ENCODE data around the gene TNMD.

Gene TNMD

DNA sequence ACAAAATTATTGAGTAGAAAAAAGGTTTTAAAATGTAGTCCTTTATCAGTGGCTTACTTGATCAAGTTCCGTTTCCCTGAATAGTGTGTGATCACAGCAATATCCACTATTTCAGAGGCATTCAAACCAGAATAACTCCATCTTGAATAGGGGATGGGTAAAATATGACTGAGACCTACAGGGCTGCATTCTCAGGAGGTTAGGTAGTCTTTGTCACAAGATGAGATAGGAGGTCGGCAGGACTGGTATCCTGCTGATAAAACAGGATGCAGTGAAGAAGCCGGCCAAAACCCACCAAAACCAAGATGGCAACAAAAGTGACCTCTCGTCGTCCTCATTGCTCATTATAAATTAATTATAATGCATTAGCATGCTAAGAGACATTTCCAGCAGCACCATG is 27.2 kb downstream of the TNMD start:
- no peak overlapping the region for H3K9ac ChIP-seq (ENCODE audit: low read length)
- H3K27me3 ChIP-seq (ENCODE audit: control insufficient read depth, insufficient read depth, low read length), result no peaks in the 10 kb centered on the region
- no peak overlapping the region for H3K4me3 ChIP-seq (ENCODE audit: low read length)
- no peaks in the 10 kb centered on the region for H3K9me3 ChIP-seq (ENCODE audit: control insufficient read depth, low read length)
- H3K36me3 ChIP-seq (ENCODE audit: control insufficient read depth, insufficient read depth, low read length), result no peaks in the 10 kb centered on the region
- H3K4me1 ChIP-seq (ENCODE audit: control insufficient read depth, insufficient read depth, low read length), result no peaks in the 10 kb centered on the region

DNA sequence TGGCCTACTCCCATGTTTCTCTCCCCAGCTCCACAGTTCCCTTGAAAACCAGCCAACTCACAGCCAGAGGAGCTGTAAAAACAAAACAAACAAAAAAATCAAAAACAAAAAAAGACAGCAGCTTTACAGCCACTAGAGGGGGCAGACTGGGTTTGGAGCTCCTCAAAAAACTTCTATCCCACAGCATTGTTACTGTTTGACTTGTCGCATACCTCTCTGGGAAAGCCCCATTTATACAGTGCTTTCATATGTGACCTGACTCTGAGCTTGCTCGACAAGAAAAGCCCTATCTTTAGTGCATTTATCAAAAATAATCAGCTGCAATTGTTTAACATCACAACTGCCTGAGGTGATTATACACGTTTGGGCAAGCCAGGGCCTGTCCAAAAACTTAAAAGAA is 30.3 kb downstream of the TNMD start:
- Histone ChIP-seq H3K4me1 (ENCODE audit: control insufficient read depth, insufficient read depth, low read length) (no peaks in the 10 kb centered on the region), H3K9ac (ENCODE audit: low read length) (no peak overlapping the region), H3K4me3 (ENCODE audit: low read length) (no peak overlapping the region), H3K36me3 (ENCODE audit: control insufficient read depth, insufficient read depth, low read length) (no peaks in the 10 kb centered on the region), H3K27me3 (ENCODE audit: control insufficient read depth, insufficient read depth, low read length) (no peaks in the 10 kb centered on the region), H3K9me3 (ENCODE audit: control insufficient read depth, low read length) (no peaks in the 10 kb centered on the region)

GRCh38 chrX:100623001-100623400 is 38.3 kb downstream of the TNMD start:
- Histone ChIP-seq H3K4me1 (ENCODE audit: control insufficient read depth, insufficient read depth, low read length) (no peaks in the 10 kb centered on the region), H3K27me3 (ENCODE audit: control insufficient read depth, insufficient read depth, low read length) (no peaks in the 10 kb centered on the region), H3K4me3 (ENCODE audit: low read length) (no peak overlapping the region), H3K9me3 (ENCODE audit: control insufficient read depth, low read length) (no peaks in the 10 kb centered on the region), H3K36me3 (ENCODE audit: control insufficient read depth, insufficient read depth, low read length) (no peaks in the 10 kb centered on the region), H3K9ac (ENCODE audit: low read length) (no peak overlapping the region)

- H3K4me3 ChIP-seq (ENCODE audit: low read length), result no peak overlapping the region
- no peak overlapping the region for H3K9ac ChIP-seq (ENCODE audit: low read length)
- no peaks in the 10 kb centered on the region for H3K9me3 ChIP-seq (ENCODE audit: control insufficient read depth, low read length)
- no peaks in the 10 kb centered on the region for H3K27me3 ChIP-seq (ENCODE audit: control insufficient read depth, insufficient read depth, low read length)
- H3K36me3 ChIP-seq (ENCODE audit: control insufficient read depth, insufficient read depth, low read length), result no peaks in the 10 kb centered on the region
- no peaks in the 10 kb centered on the region for H3K4me1 ChIP-seq (ENCODE audit: control insufficient read depth, insufficient read depth, low read length)
These were observed 41.3 kb downstream of the TNMD start for GRCh38 chrX:100625985-100626491.

DNA sequence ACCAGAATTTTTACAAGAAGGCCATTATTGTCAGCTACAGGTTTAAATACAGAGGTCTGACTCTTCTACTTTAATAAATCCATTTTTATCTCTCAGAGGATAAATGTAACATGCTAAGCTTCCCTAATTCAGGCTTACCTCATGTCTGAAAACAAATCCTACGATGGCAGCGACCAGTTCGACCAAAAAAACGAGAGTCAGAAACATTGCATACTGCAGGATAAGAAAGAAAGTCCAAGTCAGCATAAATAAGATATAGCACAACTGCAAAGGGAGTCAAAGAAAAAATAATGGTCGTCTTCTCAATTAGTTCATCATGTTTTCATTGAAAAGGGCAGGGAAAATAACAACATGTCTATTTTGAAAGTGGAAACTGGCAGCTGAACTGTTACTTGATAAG is 50.3 kb downstream of the TNMD start:
- H3K9me3 ChIP-seq (ENCODE audit: control insufficient read depth, low read length), result no peaks in the 10 kb centered on the region
- H3K4me1 ChIP-seq (ENCODE audit: control insufficient read depth, insufficient read depth, low read length), result no peaks in the 10 kb centered on the region
- no peaks in the 10 kb centered on the region for H3K27me3 ChIP-seq (ENCODE audit: control insufficient read depth, insufficient read depth, low read length)
- H3K36me3 ChIP-seq (ENCODE audit: control insufficient read depth, insufficient read depth, low read length), result no peaks in the 10 kb centered on the region
- no peak overlapping the region for H3K4me3 ChIP-seq (ENCODE audit: low read length)
- no peak overlapping the region for H3K9ac ChIP-seq (ENCODE audit: low read length)

GRCh38 chrX:100635989-100636320 is 51.2 kb downstream of the TNMD start:
- no peaks in the 10 kb centered on the region for H3K9me3 ChIP-seq (ENCODE audit: control insufficient read depth, low read length)
- peak overlapping the region; percentile 74 for H3K9ac ChIP-seq (ENCODE audit: low read length)

GRCh38 chrX:100636321-100636991 is 51.7 kb downstream of the TNMD start, which contains the start of gene TSPAN6:
TSPAN6 (minus strand) TSS chrX:100636806; CDS start chrX:100636694, 112 bp downstream.
- Histone ChIP-seq H3K4me3 (ENCODE audit: low read length) (peak within 1 kb of the TSS; percentile 31), H3K9ac (ENCODE audit: low read length) (peak within 1 kb of the TSS; percentile 74), H3K27me3 (ENCODE audit: control insufficient read depth, insufficient read depth, low read length) (no peaks in the 10 kb centered on the region), H3K36me3 (ENCODE audit: control insufficient read depth, insufficient read depth, low read length) (no peaks in the 10 kb centered on the region), H3K4me1 (ENCODE audit: control insufficient read depth, insufficient read depth, low read length) (no peaks in the 10 kb centered on the region), H3K9me3 (ENCODE audit: control insufficient read depth, low read length) (no peaks in the 10 kb centered on the region)

More at GRCh38 chrX:100635989-100636320, 51.2 kb downstream of the TNMD start:
- H3K27me3 ChIP-seq (ENCODE audit: control insufficient read depth, insufficient read depth, low read length), result no peaks in the 10 kb centered on the region
- H3K36me3 ChIP-seq (ENCODE audit: control insufficient read depth, insufficient read depth, low read length), result no peaks in the 10 kb centered on the region
- no peaks in the 10 kb centered on the region for H3K4me1 ChIP-seq (ENCODE audit: control insufficient read depth, insufficient read depth, low read length)
- H3K4me3 ChIP-seq (ENCODE audit: low read length), result peak overlapping the region; percentile 31

DNA sequence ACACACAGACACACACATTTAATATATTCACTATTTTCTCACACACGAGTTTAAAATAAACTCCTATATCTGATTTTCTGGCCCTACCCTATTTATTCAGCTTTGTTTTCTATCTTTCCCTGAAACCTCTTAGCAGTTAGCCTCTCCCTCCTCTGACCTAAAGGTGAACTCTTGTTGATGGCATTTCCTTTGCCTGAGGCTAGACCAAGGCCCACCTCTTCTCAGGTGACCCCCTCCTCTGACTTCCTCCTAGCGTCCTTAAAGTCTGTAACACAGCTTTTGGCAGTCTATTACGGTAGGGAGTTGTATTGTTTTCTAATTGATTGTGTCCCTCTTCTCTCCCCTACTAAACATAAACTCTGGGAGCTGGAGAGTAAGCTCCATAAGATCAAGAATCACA is 57.6 kb downstream of the TNMD start:
- Histone ChIP-seq H3K9me3 (ENCODE audit: control insufficient read depth, low read length) (no peaks in the 10 kb centered on the region), H3K27me3 (ENCODE audit: control insufficient read depth, insufficient read depth, low read length) (no peaks in the 10 kb centered on the region)

GRCh38 chrX:100643212-100643611 is 58.5 kb downstream of the TNMD start:
- H3K27me3 ChIP-seq (ENCODE audit: control insufficient read depth, insufficient read depth, low read length), result no peaks in the 10 kb centered on the region
- no peak overlapping the region for H3K9ac ChIP-seq (ENCODE audit: low read length)
- H3K9me3 ChIP-seq (ENCODE audit: control insufficient read depth, low read length), result no peaks in the 10 kb centered on the region
- no peak overlapping the region for H3K4me3 ChIP-seq (ENCODE audit: low read length)
- no peaks in the 10 kb centered on the region for H3K36me3 ChIP-seq (ENCODE audit: control insufficient read depth, insufficient read depth, low read length)
- H3K4me1 ChIP-seq (ENCODE audit: control insufficient read depth, insufficient read depth, low read length), result peaks cover 12% of the 10 kb centered on the region

More for the DNA sequence above, 57.6 kb downstream of the TNMD start:
- Histone ChIP-seq H3K9ac (ENCODE audit: low read length) (no peak overlapping the region), H3K4me3 (ENCODE audit: low read length) (no peak overlapping the region), H3K4me1 (ENCODE audit: control insufficient read depth, insufficient read depth, low read length) (peaks cover 12% of the 10 kb centered on the region), H3K36me3 (ENCODE audit: control insufficient read depth, insufficient read depth, low read length) (no peaks in the 10 kb centered on the region)

- Histone ChIP-seq H3K36me3 (ENCODE audit: control insufficient read depth, insufficient read depth, low read length) (no peaks in the 10 kb centered on the region), H3K27me3 (ENCODE audit: control insufficient read depth, insufficient read depth, low read length) (no peaks in the 10 kb centered on the region), H3K4me3 (ENCODE audit: low read length) (no peak within 1 kb of the TSS), H3K9me3 (ENCODE audit: control insufficient read depth, low read length) (no peaks in the 10 kb centered on the region), H3K4me1 (ENCODE audit: control insufficient read depth, insufficient read depth, low read length) (peaks cover 12% of the 10 kb centered on the region), H3K9ac (ENCODE audit: low read length) (no peak within 1 kb of the TSS)
These were observed 59.5 kb downstream of the TNMD start, which contains the start of gene SRPX2 for GRCh38 chrX:100643956-100644860. SRPX2 (plus strand) TSS chrX:100644199; CDS start chrX:100646323, 2,124 bp downstream.

DNA sequence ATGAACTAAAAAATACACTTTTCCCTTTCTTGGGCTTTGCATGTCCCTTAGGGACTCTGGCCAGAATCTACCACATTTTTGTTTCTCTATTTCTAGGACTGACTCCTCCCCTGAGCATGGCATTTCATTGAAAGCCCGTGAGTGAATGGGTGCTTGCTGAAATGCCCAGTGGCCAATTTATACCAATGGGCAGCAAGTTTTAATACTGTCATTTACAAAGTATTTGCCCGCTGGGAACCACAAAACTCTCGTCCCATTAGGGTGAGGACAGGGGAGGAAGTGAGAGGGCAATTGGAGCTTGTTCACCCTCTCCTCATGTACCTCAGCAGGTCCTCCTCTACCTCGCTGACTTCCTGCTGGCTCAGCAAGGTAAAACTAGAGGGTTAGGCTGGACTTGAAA is 60.4 kb downstream of the TNMD start:
- Histone ChIP-seq H3K9ac (ENCODE audit: low read length) (no peak overlapping the region), H3K4me1 (ENCODE audit: control insufficient read depth, insufficient read depth, low read length) (peaks cover 20% of the 10 kb centered on the region), H3K36me3 (ENCODE audit: control insufficient read depth, insufficient read depth, low read length) (no peaks in the 10 kb centered on the region), H3K9me3 (ENCODE audit: control insufficient read depth, low read length) (no peaks in the 10 kb centered on the region), H3K27me3 (ENCODE audit: control insufficient read depth, insufficient read depth, low read length) (no peaks in the 10 kb centered on the region), H3K4me3 (ENCODE audit: low read length) (no peak overlapping the region)

DNA sequence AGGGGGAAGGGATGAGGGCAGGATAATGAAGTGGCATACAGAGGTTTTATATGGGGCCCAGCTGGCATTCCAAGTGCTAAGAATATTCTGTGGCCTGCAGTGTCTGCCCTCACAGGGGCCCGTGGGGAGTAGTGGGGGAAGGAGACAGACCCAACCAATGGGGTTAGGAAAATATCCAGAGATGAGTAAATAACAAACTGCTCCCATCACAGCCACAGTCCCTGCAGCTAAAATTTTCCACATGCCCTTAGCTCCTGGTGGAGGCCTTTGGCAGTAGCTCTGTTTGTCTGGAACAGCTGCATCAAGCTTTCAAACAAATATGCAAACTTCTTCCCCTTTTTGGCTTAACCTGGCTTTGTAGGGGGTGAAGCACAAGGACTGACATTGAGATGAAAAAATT is 62.4 kb downstream of the TNMD start:
- no peak overlapping the region for H3K4me3 ChIP-seq (ENCODE audit: low read length)
- peaks cover 25% of the 10 kb centered on the region for H3K4me1 ChIP-seq (ENCODE audit: control insufficient read depth, insufficient read depth, low read length)
- H3K9ac ChIP-seq (ENCODE audit: low read length), result no peak overlapping the region
- no peaks in the 10 kb centered on the region for H3K9me3 ChIP-seq (ENCODE audit: control insufficient read depth, low read length)
- H3K27me3 ChIP-seq (ENCODE audit: control insufficient read depth, insufficient read depth, low read length), result no peaks in the 10 kb centered on the region
- H3K36me3 ChIP-seq (ENCODE audit: control insufficient read depth, insufficient read depth, low read length), result no peaks in the 10 kb centered on the region

All from mucosa of stomach (tissue), 1 donor.